ENCODE measurements around the gene SCGB3A2. TPM values are rescaled to one million over a fixed set of nuclear protein-coding genes. Genes with fewer than 3 reads are reported as not detected.

Gene SCGB3A2
- polyA plus RNA-seq, 1 donor from 2014 or later, result not detected

DNA sequence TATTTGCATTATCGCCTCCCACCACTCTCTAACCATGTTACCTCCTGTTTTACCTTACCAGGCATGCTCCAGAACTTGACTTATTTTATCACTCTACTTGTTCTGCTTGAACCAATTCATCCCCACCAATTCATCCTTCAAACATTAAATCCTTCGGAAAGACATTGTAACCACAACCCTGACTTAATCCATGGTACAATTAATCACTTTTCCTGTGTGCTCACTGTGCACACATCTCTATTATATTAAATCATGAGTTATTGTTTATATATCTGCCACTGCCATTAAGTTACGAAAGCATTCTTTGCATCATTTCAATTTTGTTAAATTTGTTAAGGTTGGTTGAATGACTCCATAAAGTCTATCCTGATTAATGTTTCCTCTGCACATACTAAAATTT lies 35.3 kb downstream of the SCGB3A2 start:
- no peaks in the 10 kb centered on the region for H3K79me2 ChIP-seq (replicated peaks; ENCODE audit: insufficient read depth, low read length)

DNA sequence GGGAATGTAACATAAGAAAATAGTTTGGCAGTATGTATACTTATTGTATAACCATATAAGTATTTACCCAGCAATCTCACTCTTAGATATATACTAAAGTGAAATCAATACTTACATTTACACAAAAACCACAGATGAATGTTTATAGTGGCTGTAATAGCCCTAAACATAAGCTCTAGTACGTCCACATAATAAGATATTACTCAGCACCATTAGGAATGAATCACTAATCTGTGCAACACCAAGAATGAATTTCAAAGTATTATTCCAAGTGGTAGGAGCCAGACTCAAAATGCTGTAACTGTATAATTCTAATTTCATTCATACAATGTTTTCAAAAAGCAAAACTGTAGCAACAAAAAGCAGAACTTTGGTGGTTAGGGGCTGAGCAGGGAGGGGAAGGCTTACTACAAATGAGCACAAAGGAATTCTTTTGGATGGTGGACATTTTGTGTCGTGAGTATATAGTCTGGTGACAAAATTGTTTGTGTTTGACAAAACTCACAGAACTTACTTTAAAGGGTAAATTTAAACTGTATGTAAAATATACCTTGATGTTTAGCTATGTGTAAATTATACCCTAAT lies 39.7 kb downstream of the SCGB3A2 start:
- no peak overlapping the region for H3K4me2 ChIP-seq (ENCODE audit: low read length)
- H3F3A ChIP-seq (ENCODE audit: insufficient read depth, low read length, poor library complexity, severe bottlenecking), result no peaks in the 10 kb centered on the region
- no peaks in the 10 kb centered on the region for H3K9me2 ChIP-seq (ENCODE audit: insufficient read depth, low read length)
- no peak for TF ChIP-seq MXI1 (conservative IDR thresholded peaks at IDR 0.05; ENCODE audit: poor library complexity, severe bottlenecking)
- no peak for TF ChIP-seq RAD21 (conservative IDR thresholded peaks at IDR 0.05)
- no peak for TF ChIP-seq EZH2 (IDR thresholded peaks at IDR 0.05; ENCODE audit: borderline replicate concordance, insufficient read depth, low read length, poor library complexity, severe bottlenecking)
- no peak for TF ChIP-seq EP300 (conservative IDR thresholded peaks at IDR 0.05; ENCODE audit: poor library complexity, severe bottlenecking)
- TF ChIP-seq TAF1 (IDR thresholded peaks at IDR 0.05; ENCODE audit: low read depth), result no peak
- TF ChIP-seq, protein P1, sequence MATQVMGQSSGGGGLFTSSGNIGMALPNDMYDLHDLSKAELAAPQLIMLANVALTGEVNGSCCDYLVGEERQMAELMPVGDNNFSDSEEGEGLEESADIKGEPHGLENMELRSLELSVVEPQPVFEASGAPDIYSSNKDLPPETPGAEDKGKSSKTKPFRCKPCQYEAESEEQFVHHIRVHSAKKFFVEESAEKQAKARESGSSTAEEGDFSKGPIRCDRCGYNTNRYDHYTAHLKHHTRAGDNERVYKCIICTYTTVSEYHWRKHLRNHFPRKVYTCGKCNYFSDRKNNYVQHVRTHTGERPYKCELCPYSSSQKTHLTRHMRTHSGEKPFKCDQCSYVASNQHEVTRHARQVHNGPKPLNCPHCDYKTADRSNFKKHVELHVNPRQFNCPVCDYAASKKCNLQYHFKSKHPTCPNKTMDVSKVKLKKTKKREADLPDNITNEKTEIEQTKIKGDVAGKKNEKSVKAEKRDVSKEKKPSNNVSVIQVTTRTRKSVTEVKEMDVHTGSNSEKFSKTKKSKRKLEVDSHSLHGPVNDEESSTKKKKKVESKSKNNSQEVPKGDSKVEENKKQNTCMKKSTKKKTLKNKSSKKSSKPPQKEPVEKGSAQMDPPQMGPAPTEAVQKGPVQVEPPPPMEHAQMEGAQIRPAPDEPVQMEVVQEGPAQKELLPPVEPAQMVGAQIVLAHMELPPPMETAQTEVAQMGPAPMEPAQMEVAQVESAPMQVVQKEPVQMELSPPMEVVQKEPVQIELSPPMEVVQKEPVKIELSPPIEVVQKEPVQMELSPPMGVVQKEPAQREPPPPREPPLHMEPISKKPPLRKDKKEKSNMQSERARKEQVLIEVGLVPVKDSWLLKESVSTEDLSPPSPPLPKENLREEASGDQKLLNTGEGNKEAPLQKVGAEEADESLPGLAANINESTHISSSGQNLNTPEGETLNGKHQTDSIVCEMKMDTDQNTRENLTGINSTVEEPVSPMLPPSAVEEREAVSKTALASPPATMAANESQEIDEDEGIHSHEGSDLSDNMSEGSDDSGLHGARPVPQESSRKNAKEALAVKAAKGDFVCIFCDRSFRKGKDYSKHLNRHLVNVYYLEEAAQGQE (IDR thresholded peaks at IDR 0.05; ENCODE audit: borderline replicate concordance), result no peak
- TF ChIP-seq POLR2AphosphoS5 (IDR thresholded peaks at IDR 0.05), result no peak
- TF ChIP-seq SMC3 (conservative IDR thresholded peaks at IDR 0.05; ENCODE audit: poor library complexity), result no peak
- TF ChIP-seq, protein P2, sequence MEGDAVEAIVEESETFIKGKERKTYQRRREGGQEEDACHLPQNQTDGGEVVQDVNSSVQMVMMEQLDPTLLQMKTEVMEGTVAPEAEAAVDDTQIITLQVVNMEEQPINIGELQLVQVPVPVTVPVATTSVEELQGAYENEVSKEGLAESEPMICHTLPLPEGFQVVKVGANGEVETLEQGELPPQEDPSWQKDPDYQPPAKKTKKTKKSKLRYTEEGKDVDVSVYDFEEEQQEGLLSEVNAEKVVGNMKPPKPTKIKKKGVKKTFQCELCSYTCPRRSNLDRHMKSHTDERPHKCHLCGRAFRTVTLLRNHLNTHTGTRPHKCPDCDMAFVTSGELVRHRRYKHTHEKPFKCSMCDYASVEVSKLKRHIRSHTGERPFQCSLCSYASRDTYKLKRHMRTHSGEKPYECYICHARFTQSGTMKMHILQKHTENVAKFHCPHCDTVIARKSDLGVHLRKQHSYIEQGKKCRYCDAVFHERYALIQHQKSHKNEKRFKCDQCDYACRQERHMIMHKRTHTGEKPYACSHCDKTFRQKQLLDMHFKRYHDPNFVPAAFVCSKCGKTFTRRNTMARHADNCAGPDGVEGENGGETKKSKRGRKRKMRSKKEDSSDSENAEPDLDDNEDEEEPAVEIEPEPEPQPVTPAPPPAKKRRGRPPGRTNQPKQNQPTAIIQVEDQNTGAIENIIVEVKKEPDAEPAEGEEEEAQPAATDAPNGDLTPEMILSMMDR (IDR thresholded peaks at IDR 0.05; ENCODE audit: poor library complexity, severe bottlenecking), result no peak
- no peaks in the 10 kb centered on the region for H3K36me3 ChIP-seq (ENCODE audit: insufficient read depth, low read length)
- no peak overlapping the region for H2AFZ ChIP-seq (ENCODE audit: low read depth, low read length)
- H3K9me3 ChIP-seq (ENCODE audit: low read length), result no peaks in the 10 kb centered on the region
- no peaks in the 10 kb centered on the region for H4K20me1 ChIP-seq (ENCODE audit: insufficient read depth)
- H3K27ac ChIP-seq (ENCODE audit: low read length), result no peak overlapping the region
- H3K4me3 ChIP-seq (ENCODE audit: low read length), result no peak overlapping the region
- no peaks in the 10 kb centered on the region for H3K27me3 ChIP-seq (ENCODE audit: insufficient read depth, low read depth, low read length)
- no peak overlapping the region for H3K9ac ChIP-seq (ENCODE audit: low read length)
- no peaks in the 10 kb centered on the region for H3K79me2 ChIP-seq (replicated peaks; ENCODE audit: insufficient read depth, low read length)

More for the DNA sequence above, 35.3 kb downstream of the SCGB3A2 start:
- H4K20me1 ChIP-seq (ENCODE audit: insufficient read depth), result no peaks in the 10 kb centered on the region
- H3K27ac ChIP-seq (ENCODE audit: low read length), result no peak overlapping the region
- H3K36me3 ChIP-seq (ENCODE audit: insufficient read depth, low read length), result no peaks in the 10 kb centered on the region
- H3K4me3 ChIP-seq (ENCODE audit: low read length), result no peak overlapping the region
- no peaks in the 10 kb centered on the region for H3K9me3 ChIP-seq (ENCODE audit: low read length)
- H3K4me2 ChIP-seq (ENCODE audit: low read length), result no peak overlapping the region
- no peaks in the 10 kb centered on the region for H3F3A ChIP-seq (ENCODE audit: insufficient read depth, low read length, poor library complexity, severe bottlenecking)
- H3K27me3 ChIP-seq (ENCODE audit: insufficient read depth, low read depth, low read length), result no peaks in the 10 kb centered on the region
- H2AFZ ChIP-seq (ENCODE audit: low read depth, low read length), result no peak overlapping the region
- no peak overlapping the region for H3K9ac ChIP-seq (ENCODE audit: low read length)
- TF ChIP-seq SMC3 (conservative IDR thresholded peaks at IDR 0.05; ENCODE audit: poor library complexity) (no peak), POLR2AphosphoS5 (IDR thresholded peaks at IDR 0.05) (no peak), RAD21 (conservative IDR thresholded peaks at IDR 0.05) (no peak), EZH2 (IDR thresholded peaks at IDR 0.05; ENCODE audit: borderline replicate concordance, insufficient read depth, low read length, poor library complexity, severe bottlenecking) (no peak), MXI1 (conservative IDR thresholded peaks at IDR 0.05; ENCODE audit: poor library complexity, severe bottlenecking) (no peak), TAF1 (IDR thresholded peaks at IDR 0.05; ENCODE audit: low read depth) (no peak), EP300 (conservative IDR thresholded peaks at IDR 0.05; ENCODE audit: poor library complexity, severe bottlenecking) (no peak)
- TF ChIP-seq, protein P1 (IDR thresholded peaks at IDR 0.05; ENCODE audit: borderline replicate concordance), result no peak
- TF ChIP-seq, protein P2 (IDR thresholded peaks at IDR 0.05; ENCODE audit: poor library complexity, severe bottlenecking), result no peak
- H3K9me2 ChIP-seq (ENCODE audit: insufficient read depth, low read length), result no peaks in the 10 kb centered on the region
